HG03280 (cell line): Measurements from ENCODE around the gene TMEM263.
A peak's percentile ranks its signal among the peaks of the same experiment; 100 is the strongest.
"Not testable (repeated sequence)": the region's sequence is repeated elsewhere in the genome, so short reads cannot be mapped to it uniquely, and the experiment has no call there.

Source experiments
- ATAC-seq: cut with Tn5 transposase; IDR thresholded peaks from one replicate; pipeline ENCODE4 v1.9.1; 2021; ENCODE audit warnings: mild to moderate bottlenecking, moderate library complexity; ENCODE audit not compliant: unreplicated experiment

Gene TMEM263

GRCh38 chr12:106984588-106985137 lies 29.0 kb downstream of the TMEM263 start:
- no peak for ATAC-seq

DNA sequence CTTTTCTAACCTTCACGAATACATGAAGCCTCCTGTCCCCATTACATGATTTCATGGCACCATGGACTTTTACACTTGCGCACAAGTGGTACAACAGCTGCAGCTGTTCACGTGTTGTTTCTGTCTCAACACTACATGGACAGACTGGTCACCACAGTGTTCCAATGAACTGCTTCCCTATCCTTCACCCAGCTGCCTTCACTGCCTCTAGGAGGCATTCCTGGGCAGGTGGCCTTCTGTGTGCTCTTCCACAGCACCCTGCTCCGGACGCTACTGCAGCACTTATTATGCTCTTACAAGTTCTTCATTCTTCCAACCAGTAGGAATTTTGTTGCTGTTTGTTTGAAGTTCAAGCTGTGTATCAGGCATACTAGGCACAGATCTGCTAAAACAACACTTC lies 29.8 kb downstream of the TMEM263 start:
- no peak for ATAC-seq

DNA sequence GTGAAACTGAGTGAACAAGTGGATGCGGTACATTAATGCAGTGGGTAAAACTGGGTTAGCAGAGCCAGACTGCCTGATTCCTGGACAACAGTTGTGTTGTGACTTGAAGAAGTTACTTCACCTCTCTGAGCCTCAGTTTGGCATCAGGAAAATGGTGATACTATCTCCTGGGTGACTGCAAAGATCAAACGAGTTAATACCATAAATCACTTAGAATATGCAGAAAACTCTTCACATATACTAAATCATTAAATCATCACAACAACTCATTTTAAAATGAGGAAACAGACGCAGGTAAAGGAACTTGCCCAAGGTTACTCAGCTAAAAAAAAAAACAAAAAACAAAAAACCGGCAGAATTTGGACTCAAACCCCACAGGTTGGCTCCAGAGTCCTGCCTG lies 30.4 kb downstream of the TMEM263 start:
- ATAC-seq = no peak

DNA sequence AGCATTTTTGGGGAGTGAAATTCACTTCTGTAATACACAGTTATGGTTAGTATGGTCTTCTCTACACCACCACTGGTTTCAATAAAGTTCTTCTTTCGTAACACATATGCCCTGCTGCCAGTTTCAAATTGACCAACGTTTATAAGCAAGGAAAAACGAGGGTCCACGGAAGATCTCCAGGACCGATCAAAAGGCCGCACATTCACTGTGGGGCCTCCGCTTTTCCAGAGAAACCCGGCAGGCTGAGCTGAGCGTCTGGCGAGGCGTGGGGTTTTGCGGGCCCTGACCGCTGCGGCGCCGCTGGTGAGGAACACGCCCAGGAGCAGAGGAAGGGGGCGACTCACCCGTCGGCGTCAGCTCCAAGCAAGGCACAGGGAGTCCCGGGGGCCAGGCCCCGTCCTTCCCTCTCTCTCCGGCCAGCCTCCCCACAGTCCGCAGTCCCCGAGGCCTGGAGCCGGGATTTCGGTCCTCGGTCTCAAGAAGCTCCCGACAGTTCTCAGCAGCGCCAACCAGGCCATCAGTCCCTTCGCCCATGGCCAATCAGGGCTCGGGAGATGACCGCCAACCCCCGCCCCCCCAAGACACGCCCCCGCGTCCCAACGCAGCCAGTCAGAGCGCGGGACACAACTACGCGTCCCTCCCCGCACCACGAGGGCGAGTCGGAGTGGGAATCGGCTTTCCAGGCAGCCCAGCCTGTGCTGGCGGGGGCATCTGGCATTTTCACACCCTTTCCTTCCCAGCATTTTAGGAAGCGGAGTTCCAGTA lies 31.1 kb downstream of the TMEM263 start, which contains the start of gene MTERF2:
TSS of gene MTERF2 (minus strand) at position 522 of the 765 bp plus-strand sequence. CDS start 8,432 bp downstream, outside the sequence.
- ATAC-seq = peak; percentile 91

DNA sequence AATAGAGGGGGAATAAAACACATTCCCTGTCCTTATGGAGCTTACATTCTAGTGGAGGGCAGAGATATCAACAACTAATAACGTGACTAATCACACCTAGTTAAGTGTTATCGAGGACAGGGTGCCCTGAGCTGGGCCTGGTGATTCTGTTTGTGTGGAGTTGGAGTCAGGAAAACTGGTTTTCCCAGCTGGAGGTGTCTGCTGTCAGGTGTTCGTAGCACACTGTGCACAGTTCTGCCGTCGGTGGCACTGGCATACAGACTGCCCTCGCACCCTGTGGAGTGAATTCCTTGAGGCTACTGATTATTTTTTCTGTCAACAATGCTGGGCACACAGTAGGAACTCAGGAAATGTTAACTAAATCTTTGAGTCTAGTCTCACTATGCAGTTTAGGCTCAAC lies 32.1 kb downstream of the TMEM263 start:
- no peak for ATAC-seq

- no peak for ATAC-seq
Measured at GRCh38 chr12:106994579-106995220, 39.0 kb downstream of the TMEM263 start.

- not testable (repeated sequence) for ATAC-seq
Measured at GRCh38 chr12:106996102-106996501, 40.4 kb downstream of the TMEM263 start.

DNA sequence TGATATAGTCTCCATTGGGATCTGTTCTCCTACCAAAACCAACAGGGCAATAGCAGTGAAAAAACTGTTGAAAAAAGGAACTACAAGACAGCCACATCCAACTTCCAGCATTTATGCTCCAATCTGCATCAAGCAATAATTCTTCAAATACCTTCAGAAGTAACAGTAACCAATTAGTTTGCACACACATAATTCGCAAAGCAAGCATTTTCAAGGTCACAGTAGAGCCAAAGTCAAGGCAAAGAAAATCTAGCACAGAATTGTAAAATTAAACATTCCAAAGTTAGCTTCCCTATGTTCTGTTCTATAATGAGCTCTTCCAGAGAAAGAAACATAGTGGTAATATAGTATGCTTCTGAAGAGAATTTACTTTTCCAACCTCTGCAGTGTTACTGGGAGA lies 42.2 kb downstream of the TMEM263 start:
- ATAC-seq = no peak

DNA sequence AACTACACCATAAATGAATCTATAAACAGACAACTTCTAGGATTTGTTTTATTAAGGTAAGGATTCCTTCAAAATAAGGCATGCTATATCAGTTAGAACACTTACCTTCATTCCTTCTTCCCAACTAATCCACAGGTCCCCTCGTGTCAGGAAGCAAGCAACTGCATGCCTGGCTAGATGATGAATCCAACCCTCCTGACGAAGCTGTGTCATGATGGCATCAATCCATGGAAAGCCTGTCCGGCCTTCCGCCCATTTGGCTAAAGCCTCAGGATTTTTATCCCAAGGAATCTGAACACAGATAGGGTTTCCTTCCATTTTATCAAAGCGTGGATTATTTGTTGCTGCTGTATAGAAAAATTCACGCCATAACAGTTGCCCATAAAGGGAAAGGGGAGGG lies 43.7 kb downstream of the TMEM263 start:
- ATAC-seq = no peak

DNA sequence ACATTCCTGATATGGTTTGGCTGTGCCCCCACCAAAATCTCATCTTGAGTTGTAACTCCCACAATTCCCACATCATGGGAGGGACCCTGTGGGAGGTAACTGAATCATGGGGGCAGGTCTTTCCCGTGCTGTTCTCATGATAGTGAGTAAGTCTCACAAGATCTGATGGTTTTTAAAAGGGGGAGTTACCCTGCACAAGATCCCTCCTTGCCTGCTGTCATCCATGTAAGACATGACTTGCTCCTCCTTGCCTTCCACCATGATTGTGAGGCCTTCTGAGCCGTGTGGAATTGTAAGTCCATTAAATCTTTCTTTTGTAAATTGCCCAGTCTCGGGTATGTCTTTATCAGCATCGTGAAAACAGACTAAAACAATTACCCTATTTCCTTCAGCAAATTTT lies 47.0 kb downstream of the TMEM263 start:
- ATAC-seq = not testable (repeated sequence)

- ATAC-seq = no peak
Measured at GRCh38 chr12:107007411-107007810, 51.7 kb downstream of the TMEM263 start.

- no peak for ATAC-seq
Measured at GRCh38 chr12:107011519-107011918, 55.8 kb downstream of the TMEM263 start.

GRCh38 chr12:107012736-107013425 lies 57.2 kb downstream of the TMEM263 start:
- no peak for ATAC-seq

DNA sequence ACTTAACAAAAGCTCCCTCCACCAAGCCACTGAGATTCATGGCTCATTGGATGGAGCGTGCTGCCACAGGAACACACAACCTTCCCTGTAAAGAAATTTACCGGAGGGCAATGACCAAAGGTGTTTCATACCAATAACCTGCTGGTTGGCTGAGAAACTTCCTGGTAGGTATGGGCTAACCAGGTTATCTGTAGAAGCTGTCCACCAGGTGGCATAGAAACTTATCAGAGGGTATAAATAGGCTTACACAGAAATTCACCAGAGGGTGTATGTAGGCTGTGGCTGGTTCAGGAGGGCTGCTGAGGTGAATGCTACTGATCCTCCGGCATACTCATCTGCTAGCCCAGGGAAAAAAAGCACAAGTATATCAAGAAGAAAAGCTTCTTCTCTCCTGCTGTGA lies 58.3 kb downstream of the TMEM263 start:
- no peak for ATAC-seq

GRCh38 chr12:107017042-107017441 lies 61.3 kb downstream of the TMEM263 start:
- ATAC-seq = no peak

DNA sequence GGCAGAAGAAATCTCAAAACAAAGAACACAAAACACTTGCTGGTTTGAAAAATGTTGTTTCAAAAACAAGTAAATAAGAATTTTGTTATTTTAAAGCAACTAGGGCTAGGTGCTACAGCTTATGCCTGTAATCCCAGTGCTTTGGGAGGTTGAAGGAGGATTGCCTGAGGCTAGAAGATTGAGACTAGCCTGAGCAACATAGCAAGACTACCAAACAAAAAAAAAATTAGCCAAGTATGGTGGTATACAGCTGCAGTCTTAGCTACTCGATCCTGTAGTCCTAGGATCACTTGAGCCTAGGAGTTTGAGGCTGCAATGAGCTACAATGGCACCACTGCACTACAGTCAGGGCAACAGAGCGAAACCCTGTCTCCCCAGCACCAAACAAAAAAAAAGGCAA lies 63.8 kb downstream of the TMEM263 start:
- no peak for ATAC-seq
